K562 (cell line): ENCODE results near the gene ILKAP.

Source experiments
- CBX1 ChIP-seq: sonication (generic); IDR thresholded peaks from 2 replicates; pipeline ENCODE4 v1.6.1; 2016; ENCODE audit warnings: antibody characterized with exemption, low read depth, mild to moderate bottlenecking
- CCNT2 ChIP-seq: IDR thresholded peaks from 2 replicates; pipeline ENCODE4 v1.6.1; 2011; ENCODE audit warnings: borderline replicate concordance, low read depth, mild to moderate bottlenecking, moderate library complexity, mixed read lengths, low read length; ENCODE audit not compliant: insufficient read length; ENCODE audit errors: extremely low read depth
- DPF2 ChIP-seq: fragments of 450-650 bp; IDR thresholded peaks from 2 replicates; pipeline ENCODE4 v1.6.1; 2016
- GATAD2B ChIP-seq: fragments of 450-650 bp; IDR thresholded peaks from 2 replicates; pipeline ENCODE4 v1.6.1; 2017; ENCODE audit warnings: mild to moderate bottlenecking, borderline replicate concordance
- HMG20B ChIP-seq: fragments of 250-450 bp; sonication (Bioruptor Pico); IDR thresholded peaks from 2 replicates; pipeline ENCODE4 v1.5.0; 2021; ENCODE audit warnings: mild to moderate bottlenecking
- MTA3 ChIP-seq: fragments of 450-650 bp; formaldehyde crosslinking; IDR thresholded peaks from 2 replicates; pipeline ENCODE4 v1.6.1; 2017; ENCODE audit warnings: mild to moderate bottlenecking, borderline replicate concordance
- POLR2AphosphoS5 ChIP-seq: IDR thresholded peaks from 2 replicates; pipeline ENCODE4 v1.6.1; 2011; ENCODE audit warnings: mild to moderate bottlenecking, low read depth, low read length, moderate library complexity; ENCODE audit not compliant: control insufficient read depth, insufficient read depth
- RAD21 ChIP-seq, 2 experiments: fragments of 250-450 bp in 1 of 2; fragments of 450-650 bp in 1 of 2; sonication (Bioruptor Pico) in 1 of 2; formaldehyde crosslinking in 1 of 2; IDR thresholded peaks in 1 of 2; conservative IDR thresholded peaks in 1 of 2; 2 replicates each; pipeline versions ENCODE4 v1.4.0 to v1.8.0; 2020 to 2022; ENCODE audit warnings: mild to moderate bottlenecking in 2 of 2, moderate library complexity in 1 of 2
- SMAD4 ChIP-seq: fragments of 250-450 bp; sonication (Bioruptor Pico); conservative IDR thresholded peaks from 2 replicates; pipeline ENCODE4 v1.8.0; 2021; ENCODE audit warnings: inconsistent platforms, mild to moderate bottlenecking, moderate library complexity
- TF ChIP-seq, protein P1 (sequence below): fragments of 450-650 bp; IDR thresholded peaks from 2 replicates; pipeline ENCODE4 v1.7.1; 2018; ENCODE audit warnings: mild to moderate bottlenecking, low read depth; ENCODE audit not compliant: partially characterized antibody
- TF ChIP-seq, protein P2 (sequence below), 3 experiments: IDR thresholded peaks in 2 of 3; conservative IDR thresholded peaks in 1 of 3; 2 replicates each; pipeline ENCODE4 v1.5.1; 2011 to 2012; ENCODE audit warnings: low read length in 3 of 3, mild to moderate bottlenecking in 3 of 3, control low read depth in 2 of 3, improper control_type of control experiment in 1 of 3, inconsistent platforms in 1 of 3, low read depth in 1 of 3, mixed read lengths in 1 of 3, moderate library complexity in 1 of 3; ENCODE audit not compliant: insufficient read depth in 2 of 3

DNA sequence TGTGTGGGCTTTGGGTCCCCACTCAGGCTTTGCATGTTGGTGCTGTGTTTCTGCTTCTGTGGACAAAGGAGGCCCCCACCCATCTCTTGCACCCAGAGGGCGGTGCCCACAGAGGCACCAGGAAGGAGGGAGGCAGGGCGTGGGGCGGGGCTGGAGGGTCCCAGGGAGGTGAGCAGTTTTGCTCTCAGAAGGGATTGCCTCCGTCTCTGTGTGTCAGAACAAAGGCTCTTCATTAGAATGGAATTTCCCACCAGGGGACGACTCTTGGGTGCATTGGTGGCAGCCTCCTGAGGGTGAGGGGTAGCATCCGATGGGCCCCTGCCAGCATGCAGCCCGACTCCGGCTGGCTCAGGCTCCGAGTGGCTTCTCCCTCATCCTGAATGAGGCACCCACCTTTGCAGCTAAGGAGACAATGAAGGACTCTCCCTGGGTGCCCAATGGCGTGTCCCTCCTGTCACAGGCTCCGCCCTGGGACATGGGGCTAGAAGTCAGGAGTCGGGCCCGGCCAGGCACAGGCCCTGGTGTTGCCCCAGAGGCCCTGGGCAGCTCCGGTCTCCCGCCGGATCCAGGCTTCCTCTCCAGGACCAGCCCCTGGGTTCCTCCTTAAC is 51.8 kb downstream of the ILKAP start:
- TF ChIP-seq GATAD2B (no peak), DPF2 (no peak), POLR2AphosphoS5 (no peak), MTA3 (no peak), RAD21 (CRISPR knock-in tag; conservative IDR thresholded peaks at IDR 0.05 in 1 of 2, IDR thresholded peaks at IDR 0.05 in 1 of 2) (no peak), CBX1 (no peak), CCNT2 (no peak), SMAD4 (CRISPR knock-in tag) (no peak), HMG20B (no peak)
- TF ChIP-seq, protein P1, sequence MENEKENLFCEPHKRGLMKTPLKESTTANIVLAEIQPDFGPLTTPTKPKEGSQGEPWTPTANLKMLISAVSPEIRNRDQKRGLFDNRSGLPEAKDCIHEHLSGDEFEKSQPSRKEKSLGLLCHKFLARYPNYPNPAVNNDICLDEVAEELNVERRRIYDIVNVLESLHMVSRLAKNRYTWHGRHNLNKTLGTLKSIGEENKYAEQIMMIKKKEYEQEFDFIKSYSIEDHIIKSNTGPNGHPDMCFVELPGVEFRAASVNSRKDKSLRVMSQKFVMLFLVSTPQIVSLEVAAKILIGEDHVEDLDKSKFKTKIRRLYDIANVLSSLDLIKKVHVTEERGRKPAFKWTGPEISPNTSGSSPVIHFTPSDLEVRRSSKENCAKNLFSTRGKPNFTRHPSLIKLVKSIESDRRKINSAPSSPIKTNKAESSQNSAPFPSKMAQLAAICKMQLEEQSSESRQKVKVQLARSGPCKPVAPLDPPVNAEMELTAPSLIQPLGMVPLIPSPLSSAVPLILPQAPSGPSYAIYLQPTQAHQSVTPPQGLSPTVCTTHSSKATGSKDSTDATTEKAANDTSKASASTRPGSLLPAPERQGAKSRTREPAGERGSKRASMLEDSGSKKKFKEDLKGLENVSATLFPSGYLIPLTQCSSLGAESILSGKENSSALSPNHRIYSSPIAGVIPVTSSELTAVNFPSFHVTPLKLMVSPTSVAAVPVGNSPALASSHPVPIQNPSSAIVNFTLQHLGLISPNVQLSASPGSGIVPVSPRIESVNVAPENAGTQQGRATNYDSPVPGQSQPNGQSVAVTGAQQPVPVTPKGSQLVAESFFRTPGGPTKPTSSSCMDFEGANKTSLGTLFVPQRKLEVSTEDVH, result no peak
- TF ChIP-seq, protein P2, sequence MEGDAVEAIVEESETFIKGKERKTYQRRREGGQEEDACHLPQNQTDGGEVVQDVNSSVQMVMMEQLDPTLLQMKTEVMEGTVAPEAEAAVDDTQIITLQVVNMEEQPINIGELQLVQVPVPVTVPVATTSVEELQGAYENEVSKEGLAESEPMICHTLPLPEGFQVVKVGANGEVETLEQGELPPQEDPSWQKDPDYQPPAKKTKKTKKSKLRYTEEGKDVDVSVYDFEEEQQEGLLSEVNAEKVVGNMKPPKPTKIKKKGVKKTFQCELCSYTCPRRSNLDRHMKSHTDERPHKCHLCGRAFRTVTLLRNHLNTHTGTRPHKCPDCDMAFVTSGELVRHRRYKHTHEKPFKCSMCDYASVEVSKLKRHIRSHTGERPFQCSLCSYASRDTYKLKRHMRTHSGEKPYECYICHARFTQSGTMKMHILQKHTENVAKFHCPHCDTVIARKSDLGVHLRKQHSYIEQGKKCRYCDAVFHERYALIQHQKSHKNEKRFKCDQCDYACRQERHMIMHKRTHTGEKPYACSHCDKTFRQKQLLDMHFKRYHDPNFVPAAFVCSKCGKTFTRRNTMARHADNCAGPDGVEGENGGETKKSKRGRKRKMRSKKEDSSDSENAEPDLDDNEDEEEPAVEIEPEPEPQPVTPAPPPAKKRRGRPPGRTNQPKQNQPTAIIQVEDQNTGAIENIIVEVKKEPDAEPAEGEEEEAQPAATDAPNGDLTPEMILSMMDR (IDR thresholded peaks at IDR 0.05 in 2 of 3, conservative IDR thresholded peaks at IDR 0.05 in 1 of 3; ENCODE audit: insufficient read depth in 2 of 3, low read depth in 1 of 3, low read length in 3 of 3), result no peak
